Panc1 (cell line): ENCODE measurements around the gene ZNF681. TPM values are rescaled to one million over a fixed set of nuclear protein-coding genes. Genes with fewer than 3 reads are reported as not detected.

Source experiments
- ATAC-seq: fragments of 200-7000 bp; cut with Tn5 transposase; 2 replicates; pipeline ENCODE4 v1.9.1; 2020; ENCODE audit warnings: mild to moderate bottlenecking, moderate library complexity
- BruUV-seq: library from RNA; stranded (reverse); fragments of 400-500 nt; replicated peaks from 2 replicates; lab custom pipeline; 2021; lab: Mats Ljungman, UMichigan
- CTCF ChIA-PET: fragments of 300-600 bp; sonication (Branson Sonifier 250); formaldehyde crosslinking; loops from one replicate; lab custom pipeline; 2022; ENCODE audit warnings: antibody characterized with exemption; lab: Charles Lee
- POLR2A ChIA-PET: fragments of 300-600 bp; sonication (Branson Sonifier 250); formaldehyde crosslinking; loops from one replicate; lab custom pipeline; 2022; ENCODE audit warnings: antibody characterized with exemption; lab: Charles Lee
- DNase-seq: peaks from one replicate; pipeline ENCODE4 v3.0.0-alpha.2; 2010; ENCODE audit warnings: low read depth, low spot score
- H3K27ac ChIP-seq: 2 replicates; pipeline ENCODE4 v1.5.1; 2011; ENCODE audit warnings: mild to moderate bottlenecking, low read length, inconsistent platforms
- H3K27me3 ChIP-seq: fragments of 200-500 bp; sonication (Bioruptor generic); 2 replicates; pipeline ENCODE4 v1.6.0; 2014; ENCODE audit warnings: low read length, inconsistent platforms; ENCODE audit not compliant: control insufficient read depth, insufficient read depth
- H3K36me3 ChIP-seq: fragments of 200-500 bp; sonication (Bioruptor generic); 2 replicates; pipeline ENCODE4 v1.5.1; 2014; ENCODE audit warnings: inconsistent platforms, mild to moderate bottlenecking, low read length, moderate library complexity; ENCODE audit not compliant: control insufficient read depth, insufficient read depth
- H3K4me1 ChIP-seq: 2 replicates; pipeline ENCODE4 v1.5.1; 2011; ENCODE audit warnings: inconsistent platforms, mild to moderate bottlenecking, low read length, moderate library complexity; ENCODE audit not compliant: control insufficient read depth, insufficient read depth
- H3K4me3 ChIP-seq, 2 experiments: 2 replicates each; pipeline ENCODE4 v1.5.1; 2011 to 2012; ENCODE audit warnings: low read depth in 2 of 2, low read length in 2 of 2, mild to moderate bottlenecking in 2 of 2, inconsistent platforms in 1 of 2, moderate library complexity in 1 of 2
- H3K9me3 ChIP-seq: fragments of 200-500 bp; sonication (Bioruptor generic); 2 replicates; pipeline ENCODE4 v1.5.1; 2014; ENCODE audit warnings: low read depth, mild to moderate bottlenecking, inconsistent platforms, low read length, moderate library complexity; ENCODE audit not compliant: control insufficient read depth, insufficient read depth
- POLR2AphosphoS5 ChIP-seq: IDR thresholded peaks from 2 replicates; pipeline ENCODE4 v1.6.1; 2012; ENCODE audit warnings: mild to moderate bottlenecking, low read depth, low read length, moderate library complexity
- SIN3A ChIP-seq: IDR thresholded peaks from 2 replicates; pipeline ENCODE4 v1.6.1; 2012; ENCODE audit warnings: low read depth, mild to moderate bottlenecking, low read length, moderate library complexity, borderline replicate concordance; ENCODE audit not compliant: insufficient read depth
- TCF7L2 ChIP-seq: IDR thresholded peaks from 2 replicates; pipeline ENCODE4 v1.6.1; 2011; ENCODE audit warnings: mild to moderate bottlenecking, low read depth, low read length, inconsistent platforms
- in situ Hi-C: cut with HindIII; loops from 2 replicates; pipeline ENCODE4 v1.10.0; 2016; ENCODE audit warnings: low sequenced_read_pairs, low pct_unique_long_range_greater_than_20kb
- intact Hi-C: fragments of 100-400 bp; cut with micrococcal nuclease; formaldehyde crosslinking; loops from one replicate; pipeline ENCODE4 v1.10.0; 2022; ENCODE audit not compliant: unreplicated experiment
- total RNA-seq: library from RNA; stranded (reverse); gene quantifications from one replicate; pipeline ENCODE4 v1.2.1, GENCODE V29; 2021; ENCODE audit not compliant: unreplicated experiment
- TF ChIP-seq, protein P1 (sequence below): fragments of 450-650 bp; IDR thresholded peaks from 2 replicates; pipeline ENCODE4 v1.5.1; 2017; ENCODE audit warnings: mild to moderate bottlenecking
- TF ChIP-seq, protein P2 (sequence below), 2 experiments: IDR thresholded peaks; 2 replicates each; pipeline ENCODE4 v1.6.1; 2011 to 2012; ENCODE audit warnings: low read depth in 2 of 2, control low read depth in 1 of 2, low read length in 1 of 2, mild to moderate bottlenecking in 1 of 2, moderate library complexity in 1 of 2; ENCODE audit not compliant: insufficient read depth in 1 of 2

Gene ZNF681
- total RNA-seq, 1 experiment from 2014 or later, result 2.0 TPM

DNA sequence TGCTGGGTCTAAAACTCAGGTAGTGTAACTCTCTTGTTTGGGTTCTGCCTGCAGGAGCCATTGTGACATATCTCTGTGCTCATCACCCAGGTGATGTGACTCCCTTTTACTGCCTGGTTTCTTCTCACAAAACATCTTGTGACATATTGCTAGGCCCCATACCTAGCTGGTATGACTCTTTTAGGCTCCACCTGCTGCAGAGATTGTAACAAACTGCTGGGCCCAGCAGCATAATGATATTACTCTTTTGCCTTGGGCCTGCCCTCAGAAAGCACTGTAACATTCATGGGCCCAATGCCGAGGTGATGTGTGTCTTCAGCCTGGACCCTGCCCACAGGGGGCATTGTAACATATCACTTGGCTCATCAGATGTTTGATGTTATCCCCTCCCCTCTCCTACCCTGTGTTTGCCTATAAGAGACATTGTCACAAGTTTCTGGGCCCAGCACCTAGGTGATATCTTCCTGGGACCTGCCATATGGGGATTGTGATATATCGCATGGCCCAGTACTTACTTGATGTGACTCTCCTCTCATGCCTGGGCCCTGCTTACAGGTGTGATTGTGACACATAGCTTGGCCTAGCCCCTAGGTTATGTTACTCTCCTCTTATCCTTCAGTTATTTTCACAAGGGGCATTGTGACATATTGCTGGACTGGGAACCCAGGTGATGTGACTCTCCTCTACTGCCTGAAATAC lies 18.0 kb upstream of the ZNF681 start:
- in situ Hi-C loops (no loop called here), intact Hi-C loops (no loop called here)
- ChIA-PET POLR2A (no interaction called here), CTCF (no interaction called here)
- TF ChIP-seq, protein P1, sequence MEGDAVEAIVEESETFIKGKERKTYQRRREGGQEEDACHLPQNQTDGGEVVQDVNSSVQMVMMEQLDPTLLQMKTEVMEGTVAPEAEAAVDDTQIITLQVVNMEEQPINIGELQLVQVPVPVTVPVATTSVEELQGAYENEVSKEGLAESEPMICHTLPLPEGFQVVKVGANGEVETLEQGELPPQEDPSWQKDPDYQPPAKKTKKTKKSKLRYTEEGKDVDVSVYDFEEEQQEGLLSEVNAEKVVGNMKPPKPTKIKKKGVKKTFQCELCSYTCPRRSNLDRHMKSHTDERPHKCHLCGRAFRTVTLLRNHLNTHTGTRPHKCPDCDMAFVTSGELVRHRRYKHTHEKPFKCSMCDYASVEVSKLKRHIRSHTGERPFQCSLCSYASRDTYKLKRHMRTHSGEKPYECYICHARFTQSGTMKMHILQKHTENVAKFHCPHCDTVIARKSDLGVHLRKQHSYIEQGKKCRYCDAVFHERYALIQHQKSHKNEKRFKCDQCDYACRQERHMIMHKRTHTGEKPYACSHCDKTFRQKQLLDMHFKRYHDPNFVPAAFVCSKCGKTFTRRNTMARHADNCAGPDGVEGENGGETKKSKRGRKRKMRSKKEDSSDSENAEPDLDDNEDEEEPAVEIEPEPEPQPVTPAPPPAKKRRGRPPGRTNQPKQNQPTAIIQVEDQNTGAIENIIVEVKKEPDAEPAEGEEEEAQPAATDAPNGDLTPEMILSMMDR, result no peak
- TF ChIP-seq POLR2AphosphoS5 (no peak), TCF7L2 (no peak), SIN3A (no peak)
- TF ChIP-seq, protein P2, sequence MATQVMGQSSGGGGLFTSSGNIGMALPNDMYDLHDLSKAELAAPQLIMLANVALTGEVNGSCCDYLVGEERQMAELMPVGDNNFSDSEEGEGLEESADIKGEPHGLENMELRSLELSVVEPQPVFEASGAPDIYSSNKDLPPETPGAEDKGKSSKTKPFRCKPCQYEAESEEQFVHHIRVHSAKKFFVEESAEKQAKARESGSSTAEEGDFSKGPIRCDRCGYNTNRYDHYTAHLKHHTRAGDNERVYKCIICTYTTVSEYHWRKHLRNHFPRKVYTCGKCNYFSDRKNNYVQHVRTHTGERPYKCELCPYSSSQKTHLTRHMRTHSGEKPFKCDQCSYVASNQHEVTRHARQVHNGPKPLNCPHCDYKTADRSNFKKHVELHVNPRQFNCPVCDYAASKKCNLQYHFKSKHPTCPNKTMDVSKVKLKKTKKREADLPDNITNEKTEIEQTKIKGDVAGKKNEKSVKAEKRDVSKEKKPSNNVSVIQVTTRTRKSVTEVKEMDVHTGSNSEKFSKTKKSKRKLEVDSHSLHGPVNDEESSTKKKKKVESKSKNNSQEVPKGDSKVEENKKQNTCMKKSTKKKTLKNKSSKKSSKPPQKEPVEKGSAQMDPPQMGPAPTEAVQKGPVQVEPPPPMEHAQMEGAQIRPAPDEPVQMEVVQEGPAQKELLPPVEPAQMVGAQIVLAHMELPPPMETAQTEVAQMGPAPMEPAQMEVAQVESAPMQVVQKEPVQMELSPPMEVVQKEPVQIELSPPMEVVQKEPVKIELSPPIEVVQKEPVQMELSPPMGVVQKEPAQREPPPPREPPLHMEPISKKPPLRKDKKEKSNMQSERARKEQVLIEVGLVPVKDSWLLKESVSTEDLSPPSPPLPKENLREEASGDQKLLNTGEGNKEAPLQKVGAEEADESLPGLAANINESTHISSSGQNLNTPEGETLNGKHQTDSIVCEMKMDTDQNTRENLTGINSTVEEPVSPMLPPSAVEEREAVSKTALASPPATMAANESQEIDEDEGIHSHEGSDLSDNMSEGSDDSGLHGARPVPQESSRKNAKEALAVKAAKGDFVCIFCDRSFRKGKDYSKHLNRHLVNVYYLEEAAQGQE (IDR thresholded peaks at IDR 0.05; ENCODE audit: insufficient read depth in 1 of 2, low read depth in 2 of 2, low read length in 1 of 2), result no peak
- Histone ChIP-seq H3K27me3 (no peaks in the 10 kb centered on the region), H3K27ac (no peak overlapping the region), H3K4me1 (no peaks in the 10 kb centered on the region), H3K9me3 (no peaks in the 10 kb centered on the region), H3K36me3 (no peaks in the 10 kb centered on the region; the same call in 1 of the 2 replicates), H3K4me3 (no peak overlapping the region)
- DNase-seq (no peak), ATAC-seq (no peak)
- no TSS peak for BruUV-seq

DNA sequence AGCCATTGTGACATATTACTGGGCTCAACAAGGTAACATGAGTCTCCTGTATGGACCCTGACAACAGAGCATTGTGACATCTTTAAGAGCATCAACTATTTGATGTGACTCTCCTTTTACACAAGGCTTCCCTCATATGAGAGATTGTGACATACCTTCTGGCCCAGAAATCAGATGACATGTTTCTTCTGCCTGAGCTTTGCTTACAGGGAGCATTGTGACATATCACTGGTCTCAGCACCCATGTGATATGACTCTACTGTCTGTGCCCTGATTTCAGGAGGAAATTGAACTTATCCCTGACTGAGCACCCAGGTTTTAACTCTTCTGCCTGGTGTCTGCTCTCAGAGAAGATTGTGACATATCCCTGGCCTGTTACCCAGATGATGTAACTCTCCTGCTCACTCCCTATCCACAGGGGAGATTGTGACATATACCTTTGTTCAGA lies 15.9 kb upstream of the ZNF681 start:
- intact Hi-C loops (no loop called here), in situ Hi-C loops (no loop called here)
- TF ChIP-seq, protein P1, result no peak
- TF ChIP-seq TCF7L2, result no peak
- TF ChIP-seq POLR2AphosphoS5, result no peak
- TF ChIP-seq SIN3A, result no peak
- TF ChIP-seq, protein P2 (IDR thresholded peaks at IDR 0.05; ENCODE audit: insufficient read depth in 1 of 2, low read depth in 2 of 2, low read length in 1 of 2), result no peak
- Histone ChIP-seq H3K36me3 (no peaks in the 10 kb centered on the region; the same call in 1 of the 2 replicates), H3K9me3 (no peaks in the 10 kb centered on the region), H3K4me1 (no peaks in the 10 kb centered on the region), H3K27me3 (no peaks in the 10 kb centered on the region), H3K27ac (no peak overlapping the region), H3K4me3 (no peak overlapping the region)
- ATAC-seq (no peak), DNase-seq (no peak)
- no TSS peak for BruUV-seq
- ChIA-PET CTCF (no interaction called here), POLR2A (no interaction called here)
